ENCODE measurements around the gene SLC10A2.

The SLC10A2 gene

DNA sequence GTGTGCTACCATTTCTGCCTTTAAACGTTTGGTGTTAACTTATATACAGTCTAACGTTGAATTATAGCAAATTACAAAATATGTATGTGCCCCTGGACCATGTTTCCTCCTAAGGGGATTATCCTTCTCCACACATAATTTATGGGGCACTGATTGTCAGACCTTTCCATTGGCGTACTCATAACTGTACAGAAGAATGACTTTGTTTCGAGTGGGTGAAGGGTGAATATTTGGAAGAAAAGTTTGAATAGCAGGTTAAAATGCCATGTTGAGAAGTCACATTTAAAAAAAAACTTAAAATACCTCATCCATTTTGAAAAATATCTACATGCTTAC, 58.8 kb downstream of the SLC10A2 start:
- Histone ChIP-seq H3K9me3 (ENCODE audit: control extremely low read depth in 1 of 5, control insufficient read depth in 4 of 5, insufficient read depth in 2 of 5, low read depth in 1 of 5, low read length in 4 of 5) (peaks cover 0 to 3% (median 0%) of the 10 kb centered on the region in 5 experiments), H3K27ac (ENCODE audit: insufficient read depth in 1 of 2, low read depth in 1 of 2, low read length in 2 of 2, poor library complexity in 1 of 2, severe bottlenecking in 2 of 2) (no peak overlapping the region), H3K4me1 (ENCODE audit: control extremely low read depth in 1 of 4, control insufficient read depth in 4 of 4, insufficient read depth in 4 of 4, low read length in 3 of 4) (no peaks in the 10 kb centered on the region), H3K4me3 (ENCODE audit: control insufficient read depth in 1 of 7, extremely low read depth in 1 of 7, insufficient read depth in 4 of 7, low read depth in 2 of 7, low read length in 6 of 7) (no peak overlapping the region), H3K27me3 (replicated peaks in 2 of 5; ENCODE audit: control insufficient read depth in 4 of 5, insufficient read depth in 5 of 5, low read length in 4 of 5) (no peaks in the 10 kb centered on the region), H3K36me3 (ENCODE audit: control insufficient read depth in 4 of 4, insufficient read depth in 4 of 4, low read length in 3 of 4) (no peaks in the 10 kb centered on the region)
- DNase-seq, result no peak
- ChIA-PET CTCF (no interaction called here), POLR2A (no interaction called here)
- WGBS (ENCODE audit: insufficient coverage), result no CpG with 5 or more reads among the region's 4 CpGs

DNA sequence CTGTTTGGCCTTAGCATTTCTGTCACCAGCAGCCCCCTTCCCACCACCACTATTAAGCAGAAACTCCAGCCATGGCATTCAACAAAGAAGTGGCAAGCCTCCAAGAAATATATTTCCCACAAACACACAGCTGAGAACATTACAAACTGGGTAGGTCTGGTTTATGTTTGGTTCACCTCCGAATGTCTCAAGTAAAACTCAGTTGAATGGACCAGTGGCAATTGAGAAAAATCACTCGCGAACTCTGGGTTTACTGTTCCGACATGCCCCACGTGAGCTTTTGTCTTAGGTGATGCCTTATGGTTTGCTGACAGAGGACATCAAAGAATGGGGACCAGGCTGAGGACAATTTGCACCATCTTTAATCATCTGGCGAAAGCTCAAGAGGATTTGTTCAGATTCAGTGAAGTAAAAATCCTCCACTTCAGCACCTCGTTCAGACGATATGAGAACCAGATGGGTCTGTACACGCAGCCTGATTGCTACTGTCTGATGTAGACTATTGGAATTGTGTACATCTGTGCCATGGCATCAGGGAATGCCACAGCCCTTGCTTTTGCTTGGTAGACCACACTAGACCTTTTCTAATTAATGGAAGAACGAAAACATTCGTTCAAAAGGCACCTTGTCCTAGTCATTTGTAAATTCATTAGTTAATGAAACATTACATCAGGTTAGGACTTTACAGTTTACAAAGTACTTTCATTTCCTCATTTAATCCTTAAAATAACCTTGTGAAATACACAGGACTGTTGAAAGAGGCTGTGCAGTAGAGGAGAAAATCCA, 59.4 kb downstream of the SLC10A2 start:
- Histone ChIP-seq H3K36me3 (ENCODE audit: control insufficient read depth in 4 of 4, insufficient read depth in 4 of 4, low read length in 3 of 4) (no peaks in the 10 kb centered on the region), H3K9me3 (ENCODE audit: control extremely low read depth in 1 of 5, control insufficient read depth in 4 of 5, insufficient read depth in 2 of 5, low read depth in 1 of 5, low read length in 4 of 5) (peaks cover 0 to 3% (median 0%) of the 10 kb centered on the region in 5 experiments), H3K4me1 (ENCODE audit: control extremely low read depth in 1 of 4, control insufficient read depth in 4 of 4, insufficient read depth in 4 of 4, low read length in 3 of 4) (no peaks in the 10 kb centered on the region), H3K27me3 (replicated peaks in 2 of 5; ENCODE audit: control insufficient read depth in 4 of 5, insufficient read depth in 5 of 5, low read length in 4 of 5) (no peaks in the 10 kb centered on the region), H3K4me3 (ENCODE audit: control insufficient read depth in 1 of 7, extremely low read depth in 1 of 7, insufficient read depth in 4 of 7, low read depth in 2 of 7, low read length in 6 of 7) (no peak overlapping the region), H3K27ac (ENCODE audit: insufficient read depth in 1 of 2, low read depth in 1 of 2, low read length in 2 of 2, poor library complexity in 1 of 2, severe bottlenecking in 2 of 2) (no peak overlapping the region)
- ChIA-PET POLR2A (no interaction called here), CTCF (no interaction called here)
- DNase-seq, result no peak
- WGBS (ENCODE audit: insufficient coverage), result 95% methylated on average over 10 of the region's 11 CpGs

DNA sequence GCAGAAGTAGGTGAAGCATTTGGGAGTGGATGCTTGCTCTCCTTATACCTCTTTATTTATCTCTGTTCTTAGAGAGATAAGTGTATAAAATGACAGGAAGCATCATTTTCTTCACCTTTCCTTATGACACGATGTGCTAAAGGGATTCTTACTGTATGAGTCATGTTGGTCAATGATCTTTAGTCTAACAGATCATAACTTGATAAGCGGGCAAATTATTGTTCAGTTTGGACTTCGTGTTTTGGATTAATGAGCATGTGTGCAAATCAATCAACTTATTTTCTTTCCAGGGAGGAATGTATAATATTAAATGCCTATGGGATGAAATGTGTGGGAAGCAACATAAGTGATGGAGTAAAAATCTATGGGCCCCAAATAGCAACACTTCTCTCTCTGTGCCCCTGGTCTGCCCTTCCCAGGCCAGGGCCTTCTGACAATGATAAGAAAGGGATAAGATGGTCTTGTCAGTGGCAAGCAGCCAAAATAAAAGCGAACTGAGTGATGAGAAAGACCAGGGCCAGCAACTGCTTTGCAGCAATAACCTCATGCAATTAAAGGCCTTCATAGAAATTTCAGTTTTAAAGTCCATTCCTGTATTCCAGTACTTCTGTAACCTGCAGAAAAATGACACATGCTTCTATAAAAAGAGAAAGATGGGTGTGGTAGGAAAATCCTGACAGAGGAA, 61.4 kb downstream of the SLC10A2 start:
- Histone ChIP-seq H3K27ac (ENCODE audit: insufficient read depth in 1 of 2, low read depth in 1 of 2, low read length in 2 of 2, poor library complexity in 1 of 2, severe bottlenecking in 2 of 2) (no peak overlapping the region), H3K27me3 (replicated peaks in 2 of 5; ENCODE audit: control insufficient read depth in 4 of 5, insufficient read depth in 5 of 5, low read length in 4 of 5) (no peaks in the 10 kb centered on the region), H3K9me3 (ENCODE audit: control extremely low read depth in 1 of 5, control insufficient read depth in 4 of 5, insufficient read depth in 2 of 5, low read depth in 1 of 5, low read length in 4 of 5) (peaks cover 0 to 18% (median 4%) of the 10 kb centered on the region in 5 experiments), H3K36me3 (ENCODE audit: control insufficient read depth in 4 of 4, insufficient read depth in 4 of 4, low read length in 3 of 4) (peaks cover 0 to 2% (median 0%) of the 10 kb centered on the region in 4 experiments), H3K4me1 (ENCODE audit: control extremely low read depth in 1 of 4, control insufficient read depth in 4 of 4, insufficient read depth in 4 of 4, low read length in 3 of 4) (peaks cover 0 to 5% (median 0%) of the 10 kb centered on the region in 4 experiments), H3K4me3 (ENCODE audit: control insufficient read depth in 1 of 7, extremely low read depth in 1 of 7, insufficient read depth in 4 of 7, low read depth in 2 of 7, low read length in 6 of 7) (no peak overlapping the region)
- DNase-seq, result no peak
- POLR2A ChIA-PET, result no interaction called here
- 100% methylated on average over 1 of the region's 4 CpGs for WGBS (ENCODE audit: insufficient coverage)
- CTCF ChIA-PET, result no interaction called here

DNA sequence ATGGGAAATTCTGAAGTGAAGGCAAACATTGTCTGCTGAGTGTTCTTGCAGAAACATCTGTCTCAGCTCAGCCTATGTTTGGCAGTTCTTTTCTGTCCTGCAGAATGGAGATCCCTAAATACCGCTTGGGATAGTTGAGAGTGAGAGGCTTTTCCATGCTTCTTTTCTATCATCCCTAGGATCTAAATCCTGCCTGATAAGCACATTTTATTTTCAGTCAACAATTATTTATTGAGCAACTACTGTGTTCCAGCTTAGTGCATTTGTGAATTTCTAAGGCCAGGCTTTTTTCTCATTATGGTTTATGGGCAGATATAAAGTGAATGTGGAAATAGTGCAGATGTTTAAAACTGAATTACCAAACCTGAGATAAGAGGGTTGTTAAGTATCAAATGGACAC, 62.6 kb downstream of the SLC10A2 start:
- Histone ChIP-seq H3K27me3 (replicated peaks in 2 of 5; ENCODE audit: control insufficient read depth in 4 of 5, insufficient read depth in 5 of 5, low read length in 4 of 5) (no peaks in the 10 kb centered on the region), H3K9me3 (ENCODE audit: control extremely low read depth in 1 of 5, control insufficient read depth in 4 of 5, insufficient read depth in 2 of 5, low read depth in 1 of 5, low read length in 4 of 5) (peaks cover 0 to 18% (median 4%) of the 10 kb centered on the region in 5 experiments), H3K36me3 (ENCODE audit: control insufficient read depth in 4 of 4, insufficient read depth in 4 of 4, low read length in 3 of 4) (peaks cover 0 to 2% (median 0%) of the 10 kb centered on the region in 4 experiments), H3K27ac (ENCODE audit: insufficient read depth in 1 of 2, low read depth in 1 of 2, low read length in 2 of 2, poor library complexity in 1 of 2, severe bottlenecking in 2 of 2) (no peak overlapping the region), H3K4me3 (ENCODE audit: control insufficient read depth in 1 of 7, extremely low read depth in 1 of 7, insufficient read depth in 4 of 7, low read depth in 2 of 7, low read length in 6 of 7) (no peak overlapping the region), H3K4me1 (ENCODE audit: control extremely low read depth in 1 of 4, control insufficient read depth in 4 of 4, insufficient read depth in 4 of 4, low read length in 3 of 4) (peaks cover 0 to 11% (median 3%) of the 10 kb centered on the region in 4 experiments)
- ChIA-PET CTCF (no interaction called here), POLR2A (no interaction called here)
- WGBS (ENCODE audit: insufficient coverage), result 100% methylated on average over 1 of the region's 1 CpG
- no peak for DNase-seq

DNA sequence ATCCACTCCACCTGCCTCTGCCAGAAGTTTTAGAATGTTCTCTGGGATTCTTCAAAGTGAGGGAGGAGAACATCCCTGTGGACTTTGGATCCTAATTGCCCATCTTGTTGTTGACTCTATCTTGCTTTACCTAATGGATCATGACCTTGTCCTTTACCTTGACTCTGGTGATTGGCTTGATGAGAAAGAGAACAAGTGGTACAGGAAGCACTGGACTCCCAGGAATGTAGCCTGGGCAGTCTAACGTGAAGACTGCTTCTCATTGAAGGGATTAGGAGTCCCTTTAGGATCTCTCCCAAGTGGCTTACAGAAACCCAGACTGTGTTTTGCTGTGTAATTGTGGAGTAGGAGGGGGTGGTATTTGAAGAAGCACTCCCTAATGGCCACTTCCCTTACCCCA, 63.9 kb downstream of the SLC10A2 start:
- peaks cover 0 to 2% (median 0%) of the 10 kb centered on the region in 4 experiments for H3K36me3 ChIP-seq (ENCODE audit: control insufficient read depth in 4 of 4, insufficient read depth in 4 of 4, low read length in 3 of 4)
- ChIA-PET CTCF (no interaction called here), POLR2A (no interaction called here)
- no peak overlapping the region for H3K27ac ChIP-seq (ENCODE audit: insufficient read depth in 1 of 2, low read depth in 1 of 2, low read length in 2 of 2, poor library complexity in 1 of 2, severe bottlenecking in 2 of 2)
- H3K9me3 ChIP-seq (ENCODE audit: control extremely low read depth in 1 of 5, control insufficient read depth in 4 of 5, insufficient read depth in 2 of 5, low read depth in 1 of 5, low read length in 4 of 5), result peaks cover 0 to 18% (median 4%) of the 10 kb centered on the region in 5 experiments
- peaks cover 0 to 11% (median 3%) of the 10 kb centered on the region in 4 experiments for H3K4me1 ChIP-seq (ENCODE audit: control extremely low read depth in 1 of 4, control insufficient read depth in 4 of 4, insufficient read depth in 4 of 4, low read length in 3 of 4)
- no peak overlapping the region for H3K4me3 ChIP-seq (ENCODE audit: control insufficient read depth in 1 of 7, extremely low read depth in 1 of 7, insufficient read depth in 4 of 7, low read depth in 2 of 7, low read length in 6 of 7)
- WGBS (ENCODE audit: insufficient coverage), result no CpG with 5 or more reads among the region's 1 CpG
- no peaks in the 10 kb centered on the region for H3K27me3 ChIP-seq (replicated peaks in 2 of 5; ENCODE audit: control insufficient read depth in 4 of 5, insufficient read depth in 5 of 5, low read length in 4 of 5)
- no peak for DNase-seq

DNA sequence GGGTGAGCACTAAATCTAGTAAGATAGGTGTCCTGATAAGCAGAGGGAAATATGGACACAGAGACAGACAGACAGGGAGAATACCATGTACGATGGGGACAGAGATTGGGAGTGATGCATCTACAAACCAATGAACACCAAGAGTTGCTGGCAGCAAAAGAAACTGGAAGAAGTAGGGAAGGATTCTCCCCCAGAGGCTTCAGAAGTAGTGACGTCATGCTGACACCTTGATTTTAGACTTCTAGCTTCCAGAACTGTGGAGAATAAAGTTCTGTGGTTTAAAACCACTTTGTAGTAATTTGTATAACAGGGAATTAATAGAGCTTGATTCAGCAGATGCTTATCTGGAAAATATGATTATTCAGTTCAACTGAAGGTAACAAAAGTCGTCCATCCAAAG, 66.1 kb downstream of the SLC10A2 start:
- H3K9me3 ChIP-seq (ENCODE audit: control extremely low read depth in 1 of 5, control insufficient read depth in 4 of 5, insufficient read depth in 2 of 5, low read depth in 1 of 5, low read length in 4 of 5), result peaks cover 0 to 22% (median 4%) of the 10 kb centered on the region in 5 experiments
- no peaks in the 10 kb centered on the region for H3K27me3 ChIP-seq (replicated peaks in 2 of 5; ENCODE audit: control insufficient read depth in 4 of 5, insufficient read depth in 5 of 5, low read length in 4 of 5)
- POLR2A ChIA-PET, result no interaction called here
- peaks cover 0 to 11% (median 3%) of the 10 kb centered on the region in 4 experiments for H3K4me1 ChIP-seq (ENCODE audit: control extremely low read depth in 1 of 4, control insufficient read depth in 4 of 4, insufficient read depth in 4 of 4, low read length in 3 of 4)
- no peak overlapping the region for H3K27ac ChIP-seq (ENCODE audit: insufficient read depth in 1 of 2, low read depth in 1 of 2, low read length in 2 of 2, poor library complexity in 1 of 2, severe bottlenecking in 2 of 2)
- H3K4me3 ChIP-seq (ENCODE audit: control insufficient read depth in 1 of 7, extremely low read depth in 1 of 7, insufficient read depth in 4 of 7, low read depth in 2 of 7, low read length in 6 of 7), result no peak overlapping the region
- WGBS (ENCODE audit: insufficient coverage), result 83% methylated on average over 3 of the region's 3 CpGs
- H3K36me3 ChIP-seq (ENCODE audit: control insufficient read depth in 4 of 4, insufficient read depth in 4 of 4, low read length in 3 of 4), result peaks cover 0 to 2% (median 0%) of the 10 kb centered on the region in 4 experiments
- DNase-seq, result no peak
- CTCF ChIA-PET, result interaction anchor here (0.9 to 1.1 kb wide), 3 partner anchors 9 to 16 kb away, joined by 3 to 6 read pairs (median 4); no protein-coding TSS in a partner anchor

DNA sequence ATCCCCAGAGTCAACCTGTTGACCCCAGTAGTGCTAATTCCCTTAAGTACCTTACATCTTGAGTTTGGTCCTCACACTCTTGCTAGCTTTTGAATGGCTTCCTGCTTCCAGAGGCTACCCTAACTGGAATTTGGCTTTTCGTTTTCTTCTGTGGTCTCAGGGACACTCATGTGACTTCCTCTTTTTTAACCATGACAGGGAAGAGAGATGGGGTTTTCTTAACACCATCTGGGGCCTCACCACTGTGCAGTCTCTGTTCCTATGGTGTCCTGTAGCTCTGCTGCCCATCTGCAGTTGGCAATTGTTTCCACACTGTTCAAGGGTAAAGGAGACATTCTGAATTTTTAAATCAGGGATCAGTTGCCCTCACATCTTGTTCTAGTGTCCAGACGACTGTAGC, 66.7 kb downstream of the SLC10A2 start:
- H3K4me1 ChIP-seq (ENCODE audit: control extremely low read depth in 1 of 4, control insufficient read depth in 4 of 4, insufficient read depth in 4 of 4, low read length in 3 of 4), result peaks cover 0 to 11% (median 3%) of the 10 kb centered on the region in 4 experiments
- no peak overlapping the region for H3K27ac ChIP-seq (ENCODE audit: insufficient read depth in 1 of 2, low read depth in 1 of 2, low read length in 2 of 2, poor library complexity in 1 of 2, severe bottlenecking in 2 of 2)
- no peak overlapping the region for H3K4me3 ChIP-seq (ENCODE audit: control insufficient read depth in 1 of 7, extremely low read depth in 1 of 7, insufficient read depth in 4 of 7, low read depth in 2 of 7, low read length in 6 of 7)
- ChIA-PET CTCF (interaction anchor here (0.9 to 1.0 kb wide), 2 partner anchors 11 to 15 kb away, joined by 4 to 6 read pairs; no protein-coding TSS in a partner anchor), POLR2A (no interaction called here)
- H3K9me3 ChIP-seq (ENCODE audit: control extremely low read depth in 1 of 5, control insufficient read depth in 4 of 5, insufficient read depth in 2 of 5, low read depth in 1 of 5, low read length in 4 of 5), result peaks cover 0 to 28% (median 7%) of the 10 kb centered on the region in 5 experiments
- WGBS (ENCODE audit: insufficient coverage), result 50% methylated on average over 2 of the region's 2 CpGs
- peaks cover 0 to 2% (median 0%) of the 10 kb centered on the region in 4 experiments for H3K36me3 ChIP-seq (ENCODE audit: control insufficient read depth in 4 of 4, insufficient read depth in 4 of 4, low read length in 3 of 4)
- H3K27me3 ChIP-seq (replicated peaks in 2 of 5; ENCODE audit: control insufficient read depth in 4 of 5, insufficient read depth in 5 of 5, low read length in 4 of 5), result no peaks in the 10 kb centered on the region
- peak; percentile 0 to 76 (median 60) for DNase-seq

All from common myeloid progenitor, CD34-positive (primary cell).